ENCODE results near the gene PACSIN2.

- TF ChIP-seq, protein P1, sequence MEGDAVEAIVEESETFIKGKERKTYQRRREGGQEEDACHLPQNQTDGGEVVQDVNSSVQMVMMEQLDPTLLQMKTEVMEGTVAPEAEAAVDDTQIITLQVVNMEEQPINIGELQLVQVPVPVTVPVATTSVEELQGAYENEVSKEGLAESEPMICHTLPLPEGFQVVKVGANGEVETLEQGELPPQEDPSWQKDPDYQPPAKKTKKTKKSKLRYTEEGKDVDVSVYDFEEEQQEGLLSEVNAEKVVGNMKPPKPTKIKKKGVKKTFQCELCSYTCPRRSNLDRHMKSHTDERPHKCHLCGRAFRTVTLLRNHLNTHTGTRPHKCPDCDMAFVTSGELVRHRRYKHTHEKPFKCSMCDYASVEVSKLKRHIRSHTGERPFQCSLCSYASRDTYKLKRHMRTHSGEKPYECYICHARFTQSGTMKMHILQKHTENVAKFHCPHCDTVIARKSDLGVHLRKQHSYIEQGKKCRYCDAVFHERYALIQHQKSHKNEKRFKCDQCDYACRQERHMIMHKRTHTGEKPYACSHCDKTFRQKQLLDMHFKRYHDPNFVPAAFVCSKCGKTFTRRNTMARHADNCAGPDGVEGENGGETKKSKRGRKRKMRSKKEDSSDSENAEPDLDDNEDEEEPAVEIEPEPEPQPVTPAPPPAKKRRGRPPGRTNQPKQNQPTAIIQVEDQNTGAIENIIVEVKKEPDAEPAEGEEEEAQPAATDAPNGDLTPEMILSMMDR (IDR thresholded peaks at IDR 0.05): no peak
- TF ChIP-seq POLR2AphosphoS5 (IDR thresholded peaks at IDR 0.05; ENCODE audit: low read depth, low read length): no peak
- TF ChIP-seq REST (IDR thresholded peaks at IDR 0.05; ENCODE audit: insufficient read depth in 1 of 2, low read depth in 2 of 2, low read length in 1 of 2): no peak
- no peak for TF ChIP-seq TCF7L2 (IDR thresholded peaks at IDR 0.05; ENCODE audit: low read depth, low read length)
Observed at GRCh38 chr22:43008509-43008908, 6.4 kb downstream of the PACSIN2 start.
